Thyroid gland (tissue), 4 donors: ENCODE results near the gene IL12A.

ENCODE experiments used
- POLR2A ChIP-seq, 2 donors: fragments of 450-650 bp; IDR thresholded peaks; one replicate each; pipeline ENCODE4 v1.6.1; 2017; ENCODE audit warnings: antibody characterized with exemption in 2 of 2, mild to moderate bottlenecking in 2 of 2, moderate library complexity in 1 of 2
- TF ChIP-seq, protein P1 (sequence below), 6 experiments: fragments of 200-600 bp in 3 of 6; fragments of 450-650 bp in 3 of 6; sonication (generic) in 3 of 6; IDR thresholded peaks; one replicate each; pipeline ENCODE4 v1.5.1; 2016 to 2019; ENCODE audit warnings: antibody characterized with exemption in 6 of 6, mild to moderate bottlenecking in 2 of 6, inconsistent platforms in 1 of 6, moderate library complexity in 1 of 6

DNA sequence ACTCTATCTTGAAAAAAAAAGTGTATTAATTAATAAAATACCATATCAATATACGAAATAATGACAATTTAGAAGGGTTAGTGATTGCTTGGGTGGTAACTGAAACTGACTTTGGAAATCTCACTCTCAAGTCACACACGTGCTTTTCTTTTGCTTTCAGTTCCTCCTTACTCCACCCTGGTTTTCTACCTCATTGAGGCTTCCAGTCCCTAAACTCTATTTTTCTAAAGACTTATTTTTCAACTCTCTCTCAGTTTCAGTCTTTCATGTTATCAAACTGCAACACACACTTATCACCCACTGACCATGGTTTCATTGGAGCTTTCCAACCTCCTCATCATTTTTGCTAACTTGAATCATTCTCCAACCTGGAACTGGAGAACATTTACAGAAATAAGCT is 23.5 kb downstream of the IL12A start:
- TF ChIP-seq, protein P1, sequence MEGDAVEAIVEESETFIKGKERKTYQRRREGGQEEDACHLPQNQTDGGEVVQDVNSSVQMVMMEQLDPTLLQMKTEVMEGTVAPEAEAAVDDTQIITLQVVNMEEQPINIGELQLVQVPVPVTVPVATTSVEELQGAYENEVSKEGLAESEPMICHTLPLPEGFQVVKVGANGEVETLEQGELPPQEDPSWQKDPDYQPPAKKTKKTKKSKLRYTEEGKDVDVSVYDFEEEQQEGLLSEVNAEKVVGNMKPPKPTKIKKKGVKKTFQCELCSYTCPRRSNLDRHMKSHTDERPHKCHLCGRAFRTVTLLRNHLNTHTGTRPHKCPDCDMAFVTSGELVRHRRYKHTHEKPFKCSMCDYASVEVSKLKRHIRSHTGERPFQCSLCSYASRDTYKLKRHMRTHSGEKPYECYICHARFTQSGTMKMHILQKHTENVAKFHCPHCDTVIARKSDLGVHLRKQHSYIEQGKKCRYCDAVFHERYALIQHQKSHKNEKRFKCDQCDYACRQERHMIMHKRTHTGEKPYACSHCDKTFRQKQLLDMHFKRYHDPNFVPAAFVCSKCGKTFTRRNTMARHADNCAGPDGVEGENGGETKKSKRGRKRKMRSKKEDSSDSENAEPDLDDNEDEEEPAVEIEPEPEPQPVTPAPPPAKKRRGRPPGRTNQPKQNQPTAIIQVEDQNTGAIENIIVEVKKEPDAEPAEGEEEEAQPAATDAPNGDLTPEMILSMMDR (IDR thresholded peaks at IDR 0.05) = no peak
- no peak for TF ChIP-seq POLR2A (IDR thresholded peaks at IDR 0.05)
